Astrocyte (in vitro differentiated cells and primary cell): Measurements from ENCODE around the gene GSTCD.
"Not testable (repeated sequence)": the region's sequence is repeated elsewhere in the genome, so short reads cannot be mapped to it uniquely, and the experiment has no call there.

Experiments used
- EZH2 ChIP-seq: IDR thresholded peaks from 2 replicates; pipeline ENCODE4 v1.6.1; 2012; ENCODE audit warnings: mild to moderate bottlenecking, low read length, inconsistent platforms; ENCODE audit not compliant: insufficient read depth
- TF ChIP-seq, protein P1 (sequence below): IDR thresholded peaks from 2 replicates; pipeline ENCODE4 v1.5.1; 2011; ENCODE audit warnings: low read depth, mild to moderate bottlenecking, inconsistent platforms, low read length, moderate library complexity; ENCODE audit not compliant: insufficient read depth

DNA sequence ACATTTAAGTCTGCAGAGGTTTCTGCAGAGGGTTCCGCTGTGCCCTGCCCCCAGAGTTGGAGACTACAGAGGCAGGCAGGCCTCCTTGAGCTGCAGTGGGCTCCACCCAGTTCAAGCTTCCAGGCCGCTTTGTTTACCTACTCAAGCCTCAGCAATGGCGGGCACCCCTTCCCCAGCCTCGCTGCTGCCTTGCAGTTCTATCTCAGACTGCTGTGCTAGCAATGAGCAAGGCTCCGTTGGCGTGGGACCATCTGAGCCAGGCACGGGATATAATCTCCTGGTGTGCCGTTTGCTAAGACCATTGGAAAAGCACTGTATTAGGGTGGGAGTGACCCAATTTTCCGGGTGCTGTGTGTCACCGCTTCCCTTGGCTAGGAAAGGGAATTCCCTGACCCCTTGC is 26.6 kb downstream of the GSTCD start:
- TF ChIP-seq, protein P1, sequence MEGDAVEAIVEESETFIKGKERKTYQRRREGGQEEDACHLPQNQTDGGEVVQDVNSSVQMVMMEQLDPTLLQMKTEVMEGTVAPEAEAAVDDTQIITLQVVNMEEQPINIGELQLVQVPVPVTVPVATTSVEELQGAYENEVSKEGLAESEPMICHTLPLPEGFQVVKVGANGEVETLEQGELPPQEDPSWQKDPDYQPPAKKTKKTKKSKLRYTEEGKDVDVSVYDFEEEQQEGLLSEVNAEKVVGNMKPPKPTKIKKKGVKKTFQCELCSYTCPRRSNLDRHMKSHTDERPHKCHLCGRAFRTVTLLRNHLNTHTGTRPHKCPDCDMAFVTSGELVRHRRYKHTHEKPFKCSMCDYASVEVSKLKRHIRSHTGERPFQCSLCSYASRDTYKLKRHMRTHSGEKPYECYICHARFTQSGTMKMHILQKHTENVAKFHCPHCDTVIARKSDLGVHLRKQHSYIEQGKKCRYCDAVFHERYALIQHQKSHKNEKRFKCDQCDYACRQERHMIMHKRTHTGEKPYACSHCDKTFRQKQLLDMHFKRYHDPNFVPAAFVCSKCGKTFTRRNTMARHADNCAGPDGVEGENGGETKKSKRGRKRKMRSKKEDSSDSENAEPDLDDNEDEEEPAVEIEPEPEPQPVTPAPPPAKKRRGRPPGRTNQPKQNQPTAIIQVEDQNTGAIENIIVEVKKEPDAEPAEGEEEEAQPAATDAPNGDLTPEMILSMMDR: not testable (repeated sequence)
- TF ChIP-seq EZH2: not testable (repeated sequence)
